ENCODE results near the gene SLC38A11.

The SLC38A11 gene

DNA sequence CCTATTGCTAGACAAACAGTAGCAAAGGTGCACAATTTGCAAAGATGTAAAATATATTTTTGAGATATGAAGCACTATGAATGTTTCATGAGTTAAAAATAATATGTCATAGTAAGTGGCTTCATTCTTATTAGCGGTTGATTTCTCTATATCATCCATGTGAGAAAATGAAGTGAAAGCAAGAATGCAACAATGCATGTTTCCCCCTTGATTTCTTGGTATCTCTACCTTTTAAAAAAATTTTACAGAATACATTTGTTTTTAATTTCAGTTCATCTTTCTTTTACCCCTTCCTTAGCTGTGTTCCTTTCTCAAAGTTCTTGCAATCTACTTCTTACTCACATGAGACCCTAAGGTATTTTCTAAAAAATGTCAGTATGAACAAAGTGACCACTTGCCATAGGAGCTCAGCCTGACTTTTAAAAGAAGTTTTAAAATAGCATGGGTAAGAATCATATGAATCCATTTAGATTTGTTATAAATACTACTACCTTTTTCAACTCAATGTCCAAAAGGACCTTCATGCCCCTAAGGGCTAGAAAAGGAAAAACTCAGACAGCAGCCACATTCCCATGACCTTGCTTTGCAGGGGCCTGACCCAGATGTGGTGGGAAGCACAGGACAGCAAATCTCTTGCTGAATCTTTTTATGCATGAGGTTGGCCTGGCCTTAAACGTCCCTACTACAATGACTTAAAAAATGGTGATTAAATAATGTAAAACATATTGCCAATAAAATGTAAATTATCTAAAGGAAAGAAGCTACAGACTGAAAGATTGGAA is 14.8 kb upstream of the SLC38A11 start:
- DNase-seq, result no peak

GRCh38 chr2:164967781-164968228 is 12.5 kb upstream of the SLC38A11 start:
- DNase-seq, result peak; percentile 90

DNA sequence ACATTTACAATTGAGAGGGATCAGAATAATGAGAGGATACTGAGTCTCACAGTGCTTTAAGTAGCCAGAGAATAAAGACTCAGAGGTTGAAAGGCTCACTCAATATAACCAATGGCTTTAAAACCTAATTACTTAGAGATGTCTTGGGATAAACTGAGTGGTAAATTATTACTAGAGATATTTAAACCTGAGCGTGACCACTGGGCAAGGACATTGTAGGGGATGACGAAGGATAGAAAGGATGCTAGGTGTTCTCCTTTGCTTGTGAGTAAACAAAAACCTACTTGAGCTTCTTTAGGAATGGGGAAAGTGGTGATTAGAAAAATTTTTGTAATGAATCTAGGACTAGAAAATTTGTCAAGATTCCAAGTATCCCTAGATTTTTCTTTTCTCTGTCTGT is 12.0 kb upstream of the SLC38A11 start:
- DNase-seq, result no peak

- no peak for DNase-seq
Observed at GRCh38 chr2:164964700-164965099, 9.4 kb upstream of the SLC38A11 start.

GRCh38 chr2:164960159-164960558 is 4.8 kb upstream of the SLC38A11 start:
- DNase-seq, result no peak

GRCh38 chr2:164954186-164954585 is 1.1 kb downstream of the SLC38A11 start:
- peak; percentile 22 for DNase-seq

GRCh38 chr2:164953279-164953678 is 2.0 kb downstream of the SLC38A11 start:
- no peak for DNase-seq

- DNase-seq, result no peak
Observed at GRCh38 chr2:164952057-164952702, 3.1 kb downstream of the SLC38A11 start.

DNA sequence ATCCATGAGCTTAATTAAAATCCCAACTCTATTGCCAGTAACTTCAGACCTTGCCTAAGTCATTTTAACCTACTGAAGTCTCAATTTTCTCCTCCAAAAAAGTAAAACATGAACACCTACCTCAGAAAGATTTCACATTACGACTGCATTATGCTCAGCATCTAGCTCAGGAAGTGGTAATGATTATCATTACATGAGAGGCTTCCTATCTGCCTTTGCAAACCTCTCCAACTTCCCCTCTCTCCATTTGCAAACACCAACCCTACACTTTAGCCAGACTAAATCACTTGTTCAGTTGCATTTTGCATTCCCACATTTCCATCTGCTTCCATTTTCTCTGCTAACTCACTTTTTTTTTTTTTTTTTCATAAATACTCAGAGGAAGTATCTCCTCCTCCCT is 6.8 kb downstream of the SLC38A11 start:
- no peak for DNase-seq

DNA sequence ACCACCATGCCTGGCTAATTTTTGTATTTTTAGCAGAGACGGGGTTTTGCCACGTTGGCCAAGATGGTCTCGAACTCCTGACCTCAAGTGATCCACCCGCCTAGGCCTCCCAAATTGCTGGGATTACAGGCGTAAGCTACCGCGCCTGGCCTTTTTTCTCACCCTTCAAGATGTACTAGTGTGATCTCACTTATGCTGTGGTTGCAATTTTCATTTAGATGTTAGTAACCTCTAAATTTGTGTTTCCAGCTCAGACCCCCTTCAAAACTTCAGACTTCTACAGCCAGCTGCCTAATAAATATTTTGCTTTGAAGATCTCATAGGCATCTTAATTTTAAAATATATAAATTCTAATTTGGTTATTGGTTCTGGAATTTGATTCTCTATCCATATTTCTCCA is 8.0 kb downstream of the SLC38A11 start:
- no peak for DNase-seq

GRCh38 chr2:164943289-164943688 is 12.0 kb downstream of the SLC38A11 start:
- no peak for DNase-seq

DNA sequence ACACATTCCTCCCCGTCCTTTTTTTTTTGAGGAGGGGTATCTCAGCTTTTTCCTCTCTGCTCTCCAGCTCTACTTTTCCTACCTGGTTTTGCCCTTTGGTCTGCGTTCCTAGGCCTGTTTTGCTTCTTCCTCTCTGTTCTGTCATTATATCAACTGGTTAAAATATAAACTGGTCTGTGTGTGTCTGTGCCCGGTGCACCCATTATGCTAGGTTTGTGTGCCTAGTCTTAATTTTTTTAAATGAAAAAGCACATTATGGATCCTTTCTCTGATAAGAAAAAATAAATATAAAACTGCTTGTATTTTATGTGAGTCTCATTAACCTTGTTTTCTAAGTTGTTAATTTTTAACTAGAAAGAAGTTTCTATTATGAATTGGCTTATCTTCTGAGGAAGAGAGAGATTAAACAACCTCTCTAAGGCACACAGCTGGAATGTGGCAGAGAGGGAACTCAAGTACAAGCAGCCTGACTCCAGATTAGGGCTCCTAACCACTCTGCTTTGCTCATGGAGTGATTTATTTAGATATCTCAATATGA is 17.4 kb downstream of the SLC38A11 start:
- no peak for DNase-seq

DNA sequence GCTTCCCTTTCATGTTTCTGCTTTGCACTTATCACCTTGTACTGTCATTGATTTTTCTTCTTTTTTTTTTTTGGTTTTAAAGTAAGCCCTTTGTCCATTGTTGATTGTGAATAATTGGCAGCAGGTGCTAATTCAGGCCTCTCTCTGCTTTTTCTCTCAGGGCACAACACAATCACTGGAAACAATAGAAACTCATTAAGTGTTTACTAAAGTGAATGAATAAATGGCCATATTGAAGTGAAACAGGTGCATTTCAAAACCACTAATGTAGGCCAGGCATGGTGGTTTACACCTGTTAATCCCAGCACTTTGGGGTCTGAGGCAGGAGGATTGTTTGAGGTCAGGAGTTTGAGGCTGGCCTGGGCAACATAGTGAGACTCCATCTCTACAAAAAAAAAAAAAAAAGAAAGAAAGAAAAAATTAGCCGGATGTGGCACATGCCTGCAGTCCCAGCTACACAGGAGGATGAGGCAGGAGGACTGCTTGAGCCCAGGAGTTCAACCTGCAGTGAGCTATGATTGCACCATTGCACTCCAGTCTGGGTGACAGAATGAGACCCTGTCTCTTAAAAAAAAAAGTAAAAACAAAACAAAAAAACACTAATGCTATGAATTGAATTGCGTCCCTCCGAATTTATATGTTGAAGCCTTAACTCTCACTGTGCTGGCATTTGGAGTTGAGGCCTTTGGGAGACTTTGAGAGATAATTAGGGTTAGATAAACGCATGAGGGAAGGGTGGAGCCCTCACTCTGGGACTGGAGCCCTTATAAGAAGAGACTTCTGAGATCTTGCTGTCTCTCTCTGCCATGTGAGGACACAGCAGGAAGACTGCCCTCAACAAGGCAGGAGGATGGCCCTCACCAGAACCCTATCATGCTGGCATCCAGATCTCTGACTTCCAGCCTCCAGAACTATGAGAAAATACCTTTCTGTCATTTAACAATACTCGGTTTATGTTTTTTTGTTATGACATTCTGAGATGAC is 19.9 kb downstream of the SLC38A11 start:
- DNase-seq, result no peak

GRCh38 chr2:164934401-164935117 is 20.8 kb downstream of the SLC38A11 start:
- no peak for DNase-seq

DNA sequence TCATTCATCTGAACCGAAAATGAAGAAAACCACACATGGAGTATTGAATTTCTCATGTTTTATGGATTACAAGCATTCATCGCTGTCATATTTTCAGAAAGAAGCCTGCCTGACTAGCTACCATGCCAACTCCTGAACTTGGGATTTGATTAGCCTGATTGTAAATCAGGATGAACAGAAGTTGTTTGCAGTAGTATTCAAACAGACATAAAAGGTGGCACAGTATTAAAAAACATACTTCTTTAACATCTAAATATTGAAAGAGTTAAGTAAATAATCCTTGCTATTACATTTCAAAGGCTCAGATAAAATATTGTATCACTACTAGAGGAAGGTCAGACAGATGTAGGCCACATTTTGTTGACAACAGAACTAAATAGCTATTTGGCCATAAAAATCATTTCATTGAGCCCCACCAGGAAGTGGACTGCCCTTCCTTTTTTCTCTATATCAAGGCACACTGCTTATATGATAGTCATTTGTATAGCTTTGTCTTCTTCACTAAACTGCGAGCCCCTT is 21.6 kb downstream of the SLC38A11 start:
- no peak for DNase-seq

GRCh38 chr2:164932377-164932776 is 22.9 kb downstream of the SLC38A11 start:
- no peak for DNase-seq

- DNase-seq, result no peak
Observed at GRCh38 chr2:164928101-164928673, 27.1 kb downstream of the SLC38A11 start.

DNA sequence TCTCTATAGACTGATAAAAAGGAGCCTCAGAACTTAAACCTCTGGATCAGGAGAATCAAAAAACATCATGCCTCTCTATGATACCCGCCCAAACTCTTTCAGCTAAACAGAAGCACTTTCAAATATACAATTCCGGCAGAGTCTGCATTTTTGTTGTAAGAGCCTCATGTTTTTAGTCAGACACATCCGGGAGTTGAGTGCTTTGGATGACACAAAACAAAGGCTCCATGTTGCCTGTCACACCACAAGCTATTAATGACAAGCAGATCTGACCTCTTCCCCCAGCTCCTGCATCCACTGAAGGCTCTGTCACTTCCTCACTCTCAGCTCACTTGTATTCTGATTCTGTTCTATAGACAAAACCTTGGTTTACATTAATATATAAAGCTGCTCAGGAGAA is 33.2 kb downstream of the SLC38A11 start:
- DNase-seq, result peak; percentile 29

DNA sequence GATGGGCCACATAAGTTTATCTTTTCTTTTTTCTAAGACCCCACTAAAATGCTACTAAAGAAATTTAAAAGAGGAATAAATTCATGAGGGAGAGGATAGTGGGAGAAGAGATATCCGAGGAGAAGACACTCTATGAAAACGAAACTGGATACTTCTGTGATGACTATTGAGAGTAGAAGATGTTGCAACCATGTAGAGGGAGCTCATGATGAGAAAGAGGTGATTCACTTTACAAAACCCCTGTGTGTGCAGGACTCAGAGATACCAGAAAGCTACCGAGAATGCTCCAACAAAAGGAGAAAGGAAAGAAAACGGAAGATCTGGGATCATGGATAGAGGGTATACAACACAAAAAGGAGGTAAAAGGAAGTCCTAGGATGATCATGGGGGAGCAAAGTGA is 34.9 kb downstream of the SLC38A11 start:
- peak; percentile 94 for DNase-seq

GRCh38 chr2:164917296-164917903 is 37.9 kb downstream of the SLC38A11 start:
- DNase-seq, result peak; percentile 46

- DNase-seq, result no peak
Observed at GRCh38 chr2:164915566-164915965, 39.8 kb downstream of the SLC38A11 start.
